AG09319 (cell line): Measurements from ENCODE around the gene WDFY4.

Source experiments
- DNase-seq: peaks from one replicate; pipeline ENCODE4 v3.0.0-alpha.2; 2010; ENCODE audit warnings: low read depth; ENCODE audit errors: extremely low read depth
- CTCF ChIP-seq: IDR thresholded peaks from 2 replicates; pipeline ENCODE4 v1.5.1; 2011; ENCODE audit warnings: low read depth, mild to moderate bottlenecking, inconsistent platforms, low read length, moderate library complexity

Gene WDFY4

DNA sequence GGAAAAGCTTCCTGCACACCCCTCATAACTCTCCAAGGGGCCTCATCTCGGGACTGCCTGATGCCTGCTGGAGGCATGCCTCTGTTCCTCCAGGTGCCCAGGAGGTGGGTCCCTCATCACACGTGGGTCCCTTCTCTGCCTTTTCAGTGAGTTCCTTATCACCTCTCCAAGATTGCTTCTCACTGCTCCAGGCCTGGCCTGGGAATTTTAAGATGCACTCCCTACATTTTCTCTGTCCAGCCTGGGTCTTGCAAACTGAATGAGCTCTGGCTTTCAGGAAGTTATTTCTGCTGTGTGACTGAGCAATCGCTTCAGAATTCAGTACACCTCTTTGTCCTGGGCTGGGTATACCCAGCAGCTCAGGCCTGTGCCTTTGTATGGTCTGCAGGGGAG, 211.1 kb downstream of the WDFY4 start:
- no peak for TF ChIP-seq CTCF
- no peak for DNase-seq

DNA sequence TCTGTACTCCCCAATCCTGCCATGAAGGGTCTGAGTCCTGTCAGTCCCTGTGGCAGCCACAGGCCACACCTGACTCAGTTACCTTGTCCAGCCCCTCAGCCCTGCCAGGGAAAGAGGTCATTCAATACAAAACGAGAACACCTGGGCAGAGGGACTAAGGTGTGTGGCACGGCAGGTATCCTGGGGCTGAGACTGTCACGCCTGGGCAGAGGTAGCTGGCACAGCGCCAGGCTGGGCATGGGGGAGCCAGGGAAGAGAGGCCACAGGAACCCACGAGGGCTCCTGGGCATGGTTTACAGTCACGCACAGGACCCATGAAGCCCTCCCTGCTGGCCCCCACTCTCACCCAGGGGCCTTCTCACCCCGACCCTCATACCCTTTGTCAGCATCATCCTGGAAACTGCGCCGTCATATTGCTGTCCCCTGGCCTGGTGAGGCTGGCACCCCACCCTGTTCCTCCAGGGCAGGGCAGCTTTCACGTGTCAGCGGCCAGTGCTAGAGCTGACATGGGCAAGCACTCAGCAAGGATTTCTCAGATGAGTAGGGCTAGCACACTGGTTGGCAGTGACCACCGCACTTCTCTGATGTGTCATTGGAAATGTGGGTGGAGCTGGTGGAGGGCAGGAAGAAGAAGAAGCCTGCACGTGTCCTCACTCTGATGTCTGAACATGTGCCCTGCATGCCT, 212.2 kb downstream of the WDFY4 start:
- DNase-seq: no peak
- TF ChIP-seq CTCF: no peak

- no peak for DNase-seq
These were observed 212.7 kb downstream of the WDFY4 start for GRCh38 chr10:48897441-48897790.

GRCh38 chr10:48898426-48898825, 213.8 kb downstream of the WDFY4 start:
- no peak for TF ChIP-seq CTCF
- no peak for DNase-seq

More at GRCh38 chr10:48897441-48897790, 212.7 kb downstream of the WDFY4 start:
- TF ChIP-seq CTCF: no peak

GRCh38 chr10:48899781-48900180, 215.1 kb downstream of the WDFY4 start:
- TF ChIP-seq CTCF: no peak

GRCh38 chr10:48900371-48900801, 215.7 kb downstream of the WDFY4 start:
- DNase-seq: no peak
- TF ChIP-seq CTCF: no peak

More at GRCh38 chr10:48899781-48900180, 215.1 kb downstream of the WDFY4 start:
- DNase-seq: no peak

DNA sequence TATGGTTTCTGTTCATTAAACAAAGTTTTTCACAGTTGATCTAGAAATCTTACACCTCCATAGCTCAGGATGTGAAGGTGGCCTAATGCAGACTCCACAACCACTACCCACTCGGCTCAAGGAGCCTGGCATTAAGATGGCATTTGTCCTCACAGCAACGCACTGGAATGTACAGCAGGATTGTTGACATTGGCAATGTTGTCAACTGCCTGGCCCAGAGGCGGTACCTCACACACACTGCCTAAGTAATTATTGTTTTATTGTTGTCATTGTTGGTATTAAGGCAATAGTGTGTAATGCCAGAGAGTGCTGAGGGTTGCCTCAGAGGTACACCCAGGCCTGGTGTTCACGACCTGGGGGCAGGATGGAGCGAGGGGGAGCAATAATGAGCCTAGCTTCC, 216.6 kb downstream of the WDFY4 start:
- no peak for TF ChIP-seq CTCF

More for the DNA sequence above, 216.6 kb downstream of the WDFY4 start:
- no peak for DNase-seq
